HG02623 (cell line): Measurements from ENCODE around the gene KIF13A.
"Not testable (repeated sequence)": the region's sequence is repeated elsewhere in the genome, so short reads cannot be mapped to it uniquely, and the experiment has no call there.

ENCODE experiments used
- ATAC-seq: cut with Tn5 transposase; IDR thresholded peaks from one replicate; pipeline ENCODE4 v1.9.1; 2021; ENCODE audit warnings: moderate library complexity; ENCODE audit not compliant: unreplicated experiment

The KIF13A gene

GRCh38 chr6:17999425-17999824, 12.0 kb upstream of the KIF13A start:
- ATAC-seq = no peak

DNA sequence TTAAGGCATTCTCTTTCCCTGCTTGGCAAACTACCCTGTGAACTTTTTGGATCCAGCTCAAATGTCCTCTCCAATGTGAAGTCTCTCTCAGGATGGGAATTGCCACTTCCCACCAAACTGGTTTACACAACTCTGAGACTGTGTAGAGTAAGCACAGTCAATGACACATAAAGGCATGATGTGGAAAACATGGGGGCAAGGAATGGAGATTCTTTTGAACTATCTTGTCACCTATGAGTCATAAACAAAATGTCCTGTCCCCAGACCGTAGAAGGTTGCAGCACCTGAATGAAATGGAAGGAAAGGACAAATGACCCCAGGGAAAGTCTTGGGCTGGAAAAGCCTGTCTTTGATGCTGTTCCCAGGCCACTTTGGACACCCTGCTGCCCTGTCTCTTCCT, 11.0 kb upstream of the KIF13A start:
- ATAC-seq = no peak

DNA sequence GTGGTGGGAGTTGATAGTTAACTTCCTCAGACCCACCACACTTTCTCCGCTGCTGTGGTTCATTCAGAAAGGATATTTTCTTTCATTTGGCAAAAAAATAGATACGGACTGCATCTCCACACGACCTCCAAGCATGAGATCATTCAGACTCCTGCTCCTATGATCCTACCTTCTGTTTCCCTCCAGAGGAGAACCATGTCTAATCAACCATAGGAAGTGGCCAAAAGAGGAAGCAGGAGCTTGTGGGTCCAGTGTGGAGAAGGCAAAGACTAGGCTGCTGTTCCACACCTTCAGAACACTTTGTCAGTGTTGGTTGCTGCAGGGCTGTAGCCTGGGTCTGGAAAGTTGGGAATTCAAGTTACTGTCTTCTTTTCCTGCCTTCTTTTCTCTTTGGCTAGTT, 10.6 kb upstream of the KIF13A start:
- ATAC-seq = no peak

DNA sequence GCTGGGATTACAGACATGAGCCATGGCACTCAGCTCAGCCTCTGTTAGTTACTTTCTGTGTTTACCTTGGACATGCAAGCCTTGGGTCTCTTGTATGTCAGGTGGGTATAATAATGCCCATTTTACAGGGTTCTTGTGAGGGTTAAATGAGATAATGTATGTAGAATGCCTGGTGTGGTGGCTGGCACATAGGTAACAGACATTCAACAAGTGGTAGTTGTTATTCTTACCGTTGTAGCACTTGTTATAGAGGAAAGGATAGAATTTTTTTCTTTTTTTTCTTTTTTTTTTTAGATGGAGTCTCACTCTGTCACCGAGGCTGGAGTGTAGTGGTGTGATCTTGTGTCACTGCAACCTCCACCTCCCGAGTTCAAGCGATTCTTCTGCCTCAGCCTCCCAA, 8.0 kb upstream of the KIF13A start:
- no peak for ATAC-seq

DNA sequence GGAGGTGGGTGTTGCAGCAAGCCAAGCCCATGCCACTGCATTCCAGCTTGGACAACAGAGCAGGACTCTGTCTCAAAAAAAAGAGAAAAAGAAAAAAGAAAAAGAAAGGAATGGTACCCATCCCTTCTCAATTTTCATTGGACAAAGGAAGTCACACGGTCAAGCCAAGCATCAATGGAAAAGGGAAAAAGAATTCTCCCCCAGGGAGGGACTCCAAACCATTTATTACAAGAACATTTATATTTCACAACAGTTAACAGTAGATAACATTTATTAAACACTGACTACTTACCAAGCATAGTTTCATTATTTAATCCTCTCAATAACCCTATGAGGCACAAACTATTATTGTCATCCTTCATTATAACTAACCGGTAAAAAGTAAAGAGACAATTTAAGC, 6.6 kb upstream of the KIF13A start:
- no peak for ATAC-seq

DNA sequence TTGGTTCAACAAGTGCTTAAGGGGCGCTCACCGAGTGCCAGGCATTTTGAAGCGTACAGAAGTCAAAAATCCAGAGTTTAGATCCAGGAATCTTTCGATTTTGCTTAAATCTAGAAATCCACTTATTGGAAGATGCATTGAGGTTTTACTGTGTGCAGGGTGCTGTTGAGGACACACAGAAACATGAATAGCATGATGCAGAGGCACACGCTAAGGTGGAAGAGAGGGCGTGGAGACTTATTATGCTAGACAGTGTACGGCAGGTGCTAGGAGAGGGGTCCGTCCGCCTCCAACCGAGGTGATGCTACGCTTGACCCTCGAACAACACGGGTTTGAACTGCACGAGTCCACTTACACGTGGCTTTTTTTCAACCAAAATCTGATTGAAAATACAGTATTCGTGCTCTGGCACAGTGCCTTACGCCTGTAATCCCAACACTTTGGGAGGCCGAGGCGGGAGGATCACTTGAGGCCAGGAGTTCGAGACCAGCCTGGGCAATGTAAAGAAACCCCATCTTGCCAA, 1.0 kb upstream of the KIF13A start:
- ATAC-seq = no peak

DNA sequence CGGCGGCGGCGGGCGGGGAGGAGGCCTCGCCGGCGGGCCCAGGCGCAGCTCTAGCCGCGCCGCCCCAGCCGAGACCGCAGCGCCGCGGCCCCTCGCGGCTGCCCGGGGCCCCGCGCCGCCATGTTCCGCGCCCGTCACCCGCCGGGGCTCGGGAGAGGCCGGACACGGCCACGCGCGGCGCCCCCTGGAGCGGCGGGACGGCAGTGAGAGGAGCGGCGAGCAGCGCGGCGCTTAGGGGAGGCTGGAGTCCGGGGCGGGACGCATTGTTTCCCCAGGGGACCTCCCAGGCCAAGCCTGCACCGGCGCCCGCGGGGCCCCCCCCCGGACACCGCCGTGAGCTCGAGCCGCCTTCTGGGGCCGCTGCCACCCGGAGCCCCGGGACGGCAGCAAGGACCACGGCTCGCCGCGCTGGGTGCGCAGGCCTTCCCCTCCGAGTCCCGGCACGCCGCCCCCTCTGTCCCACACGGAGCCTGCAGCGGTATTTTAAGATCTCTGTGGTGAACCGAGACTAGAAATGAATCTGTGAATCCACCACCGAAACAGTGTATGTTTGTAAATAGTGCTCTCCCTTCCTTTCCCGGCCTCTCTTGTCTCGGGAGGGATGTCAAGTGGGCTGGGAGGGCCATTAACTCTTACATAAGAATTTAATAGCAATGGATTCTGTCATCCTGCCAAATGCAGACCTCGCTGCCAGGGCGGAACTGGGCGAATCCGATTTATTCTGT, 424 bp upstream of the KIF13A start:
- peak; percentile 77 for ATAC-seq

GRCh38 chr6:17986656-17987446, 584 bp downstream of the KIF13A start:
- ATAC-seq = peak; percentile 16

GRCh38 chr6:17985934-17986655, 1.3 kb downstream of the KIF13A start:
- ATAC-seq = no peak

DNA sequence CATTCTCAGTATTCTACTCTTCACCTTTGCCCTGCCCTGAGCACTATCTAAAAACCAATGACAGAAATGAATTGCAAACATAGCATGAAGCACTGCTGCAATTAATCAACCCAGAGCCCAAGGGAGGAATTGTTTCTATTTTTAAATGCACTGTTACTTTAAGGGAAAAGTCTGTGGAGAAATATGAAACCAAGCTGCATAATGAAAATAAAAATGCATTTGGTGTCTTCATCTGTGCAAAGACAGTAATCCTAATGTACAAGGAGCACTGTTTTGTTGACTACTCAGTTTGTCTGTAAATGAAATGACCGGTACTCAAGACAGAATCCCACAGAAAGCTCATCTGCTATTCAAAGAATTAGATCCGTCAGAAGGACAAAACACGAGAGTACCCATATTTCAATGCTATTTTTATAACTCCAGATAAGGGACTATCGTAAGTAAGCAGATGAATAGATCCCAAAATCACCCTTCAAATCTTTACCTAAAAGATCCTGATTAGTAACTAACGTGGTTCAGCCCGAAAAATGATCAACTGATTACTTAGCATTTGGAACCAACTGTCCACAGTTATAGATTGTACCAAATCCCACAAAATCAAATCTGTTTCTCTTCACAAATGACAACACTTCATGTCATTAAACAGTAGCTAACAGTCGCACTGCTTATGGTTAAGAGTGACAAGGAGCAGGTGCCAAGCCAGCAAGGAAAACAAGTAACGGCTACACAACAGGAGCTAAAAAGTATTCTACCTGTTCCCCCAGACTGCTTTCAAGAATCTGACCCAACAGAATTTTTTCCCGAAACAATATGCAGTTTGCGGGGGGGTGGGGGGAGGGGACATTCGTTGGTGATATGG, 2.4 kb downstream of the KIF13A start:
- no peak for ATAC-seq

GRCh38 chr6:17984399-17984798, 3.0 kb downstream of the KIF13A start:
- no peak for ATAC-seq

GRCh38 chr6:17983730-17984129, 3.7 kb downstream of the KIF13A start:
- ATAC-seq = no peak

- ATAC-seq = no peak
Measured at GRCh38 chr6:17980329-17980728, 7.1 kb downstream of the KIF13A start.

- ATAC-seq = no peak
Measured at GRCh38 chr6:17979479-17979878, 8.0 kb downstream of the KIF13A start.

- not testable (repeated sequence) for ATAC-seq
Measured at GRCh38 chr6:17976258-17976657, 11.2 kb downstream of the KIF13A start.

GRCh38 chr6:17974570-17975368, 12.7 kb downstream of the KIF13A start:
- no peak for ATAC-seq

- ATAC-seq = no peak
Measured at GRCh38 chr6:17972978-17973622, 14.3 kb downstream of the KIF13A start.

- ATAC-seq = no peak
Measured at GRCh38 chr6:17972074-17972952, 15.1 kb downstream of the KIF13A start.
